ENCODE results near the gene NOTCH1.

GRCh38 chr9:136575626-136576268 is 29.9 kb upstream of the NOTCH1 start:
- TF ChIP-seq CTCF (IDR thresholded peaks at IDR 0.05) (no peak), POLR2A (IDR thresholded peaks at IDR 0.05) (no peak)
